Tibial artery (tissue), 4 donors: ENCODE data around the gene RBM39.

Experiments used
- DNase-seq, 2 donors: peaks; one replicate each; pipeline ENCODE4 v3.0.0-alpha.2; 2019
- H3K27ac ChIP-seq, 2 donors: fragments of 200-600 bp; sonication (generic) in 1 of 2; 1 replicate in 1 of 2; 2 replicates in 1 of 2; pipeline ENCODE4 v1.5.1; 2018 to 2019; ENCODE audit warnings: mild to moderate bottlenecking in 1 of 2
- H3K27me3 ChIP-seq, 2 donors: fragments of 200-600 bp; sonication (generic) in 1 of 2; one replicate each; pipeline versions ENCODE4 v1.5.1 to v1.6.0; 2016 to 2019
- H3K36me3 ChIP-seq, 3 donors: fragments of 200-600 bp; sonication (generic) in 2 of 3; one replicate each; pipeline ENCODE4 v1.5.1; 2016 to 2019; ENCODE audit warnings: mild to moderate bottlenecking in 2 of 3
- H3K4me1 ChIP-seq, 4 donors: fragments of 200-600 bp; sonication (generic) in 2 of 4; 1 replicate in 3 of 4; 2 replicates in 1 of 4; pipeline ENCODE4 v1.5.1; 2016 to 2019
- H3K4me3 ChIP-seq, 2 donors: fragments of 200-600 bp; sonication (generic) in 1 of 2; 1 replicate in 1 of 2; 2 replicates in 1 of 2; pipeline ENCODE4 v1.5.1; 2018 to 2019; ENCODE audit warnings: mild to moderate bottlenecking in 2 of 2
- H3K9me3 ChIP-seq, 3 donors: fragments of 200-600 bp; sonication (generic) in 1 of 3; one replicate each; pipeline ENCODE4 v1.5.1; 2016 to 2019
- intact Hi-C: fragments of 100-400 bp; cut with DNase I; formaldehyde crosslinking; loops from one replicate; pipeline ENCODE4 v1.15.0; 2023; ENCODE audit warnings: low total_unique reads
- TF ChIP-seq, protein P1 (sequence below), 2 experiments: fragments of 200-600 bp in 1 of 2; fragments of 450-650 bp in 1 of 2; IDR thresholded peaks; one replicate each; pipeline ENCODE4 v1.5.1; 2017 to 2019; ENCODE audit warnings: antibody characterized with exemption in 2 of 2, mild to moderate bottlenecking in 1 of 2, moderate library complexity in 1 of 2

Gene RBM39

DNA sequence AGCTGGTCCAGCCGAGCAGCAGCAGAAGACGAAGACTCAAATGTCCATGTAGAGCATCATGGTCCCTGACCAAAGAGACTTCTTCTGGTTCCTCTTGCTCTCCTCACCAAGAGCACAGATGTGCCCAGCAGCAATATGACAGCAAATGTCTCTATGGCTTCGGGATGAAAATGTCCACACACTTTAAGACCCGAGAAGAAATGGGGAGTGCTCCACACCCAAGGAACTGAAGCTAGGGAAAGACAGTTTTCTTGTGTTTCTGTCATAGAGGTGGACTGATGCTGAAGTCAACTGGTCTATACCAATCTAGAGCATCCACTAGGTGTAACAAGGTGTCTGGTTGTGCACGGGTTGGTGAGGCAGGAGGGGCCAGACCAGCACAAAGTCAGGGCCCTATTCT, 72.8 kb downstream of the RBM39 start:
- Histone ChIP-seq H3K4me3 (no peak overlapping the region), H3K36me3 (peaks cover 50 to 67% (median 53%) of the 10 kb centered on the region in 3 donors), H3K4me1 (no peaks in the 10 kb centered on the region), H3K27ac (no peak overlapping the region), H3K9me3 (no peaks in the 10 kb centered on the region), H3K27me3 (no peaks in the 10 kb centered on the region)
- intact Hi-C loops, result no loop called here
- TF ChIP-seq, protein P1, sequence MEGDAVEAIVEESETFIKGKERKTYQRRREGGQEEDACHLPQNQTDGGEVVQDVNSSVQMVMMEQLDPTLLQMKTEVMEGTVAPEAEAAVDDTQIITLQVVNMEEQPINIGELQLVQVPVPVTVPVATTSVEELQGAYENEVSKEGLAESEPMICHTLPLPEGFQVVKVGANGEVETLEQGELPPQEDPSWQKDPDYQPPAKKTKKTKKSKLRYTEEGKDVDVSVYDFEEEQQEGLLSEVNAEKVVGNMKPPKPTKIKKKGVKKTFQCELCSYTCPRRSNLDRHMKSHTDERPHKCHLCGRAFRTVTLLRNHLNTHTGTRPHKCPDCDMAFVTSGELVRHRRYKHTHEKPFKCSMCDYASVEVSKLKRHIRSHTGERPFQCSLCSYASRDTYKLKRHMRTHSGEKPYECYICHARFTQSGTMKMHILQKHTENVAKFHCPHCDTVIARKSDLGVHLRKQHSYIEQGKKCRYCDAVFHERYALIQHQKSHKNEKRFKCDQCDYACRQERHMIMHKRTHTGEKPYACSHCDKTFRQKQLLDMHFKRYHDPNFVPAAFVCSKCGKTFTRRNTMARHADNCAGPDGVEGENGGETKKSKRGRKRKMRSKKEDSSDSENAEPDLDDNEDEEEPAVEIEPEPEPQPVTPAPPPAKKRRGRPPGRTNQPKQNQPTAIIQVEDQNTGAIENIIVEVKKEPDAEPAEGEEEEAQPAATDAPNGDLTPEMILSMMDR (IDR thresholded peaks at IDR 0.05), result no peak
- DNase-seq, result no peak

DNA sequence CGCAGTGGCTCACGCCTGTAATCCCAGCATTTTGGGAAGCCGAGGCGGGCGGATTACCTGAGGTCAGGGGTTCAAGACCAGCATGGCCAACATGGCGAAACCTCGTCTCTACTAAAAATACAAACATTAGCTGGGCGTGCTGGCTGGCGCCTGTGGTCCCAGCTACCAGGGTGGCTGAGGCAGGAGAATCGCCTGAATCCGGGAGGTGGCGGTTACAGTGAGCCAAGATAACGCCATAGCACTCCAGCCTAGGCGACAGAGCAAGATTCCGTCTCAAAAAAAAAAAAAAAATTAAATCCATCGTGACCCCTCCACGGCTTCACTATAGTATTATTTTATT, 76.1 kb downstream of the RBM39 start:
- Histone ChIP-seq H3K9me3 (no peaks in the 10 kb centered on the region), H3K4me1 (peaks cover 0 to 27% (median 16%) of the 10 kb centered on the region in 4 donors), H3K27me3 (no peaks in the 10 kb centered on the region), H3K4me3 (no peak overlapping the region), H3K36me3 (peaks cover 20 to 34% (median 23%) of the 10 kb centered on the region in 3 donors), H3K27ac (peak overlapping the region in 1 of 2 donors; percentile 93)
- intact Hi-C loops, result no loop called here
- TF ChIP-seq, protein P1 (IDR thresholded peaks at IDR 0.05), result no peak
- no peak for DNase-seq

DNA sequence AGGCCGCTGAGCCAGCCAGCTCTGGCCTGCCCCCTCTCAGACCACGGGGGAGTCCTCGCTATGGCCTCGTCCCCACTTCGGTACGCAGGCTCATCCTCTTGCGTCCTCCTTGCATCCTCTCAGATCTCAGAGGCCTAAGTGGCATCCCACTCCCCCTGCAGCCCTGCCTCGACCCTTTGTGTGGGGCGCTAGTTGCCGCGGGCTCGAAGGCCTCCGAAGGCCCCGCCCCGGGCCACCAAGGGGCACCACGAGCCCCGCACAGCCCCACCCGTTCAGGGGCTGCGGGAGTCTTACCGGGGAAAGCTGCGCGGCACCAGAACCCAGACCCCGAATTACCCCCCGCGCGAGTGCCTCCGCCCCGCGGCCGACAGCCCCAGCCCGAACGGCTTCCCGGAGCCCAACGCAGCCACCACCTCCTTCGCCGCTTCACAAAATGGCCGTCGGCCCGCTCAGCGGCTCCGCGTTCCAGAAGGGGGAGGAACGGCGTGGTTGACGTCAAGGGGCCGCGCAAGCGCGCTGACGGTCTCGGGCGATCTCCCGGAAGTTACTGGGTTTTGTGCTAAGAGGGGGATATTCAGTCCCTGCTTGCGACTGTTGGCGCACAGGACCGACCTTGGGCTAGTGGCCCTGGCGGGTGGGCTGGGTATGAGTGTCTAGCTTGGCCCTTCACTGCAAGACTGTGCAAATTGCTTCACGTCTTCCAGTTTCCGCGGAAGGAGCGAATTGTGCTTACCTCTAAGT, 77.4 kb downstream of the RBM39 start, which contains the start of the genes CPNE1 and RBM12:
CPNE1 (minus strand) TSS at position 435 of the 741 bp plus-strand sequence. CDS start 31,977 bp downstream, outside the sequence.
RBM12 (minus strand) TSS at position 435 of the 741 bp plus-strand sequence. CDS start 9,578 bp downstream, outside the sequence.
- Histone ChIP-seq H3K9me3 (no peaks in the 10 kb centered on the region), H3K4me3 (peak within 1 kb of the TSS; percentile 67 to 87), H3K36me3 (peaks cover 14 to 21% (median 17%) of the 10 kb centered on the region in 3 donors), H3K27me3 (no peaks in the 10 kb centered on the region), H3K27ac (peak within 1 kb of the TSS; percentile 93 to 99), H3K4me1 (peaks cover 0 to 40% (median 24%) of the 10 kb centered on the region in 4 donors)
- TF ChIP-seq, protein P1 (IDR thresholded peaks at IDR 0.05), result no peak
- DNase-seq, result peak; percentile 87 to 96
- intact Hi-C loops, result loop anchor here (5.0 kb wide), 1 partner anchor 47 kb away; the partner anchor contains the start of gene SPAG4

DNA sequence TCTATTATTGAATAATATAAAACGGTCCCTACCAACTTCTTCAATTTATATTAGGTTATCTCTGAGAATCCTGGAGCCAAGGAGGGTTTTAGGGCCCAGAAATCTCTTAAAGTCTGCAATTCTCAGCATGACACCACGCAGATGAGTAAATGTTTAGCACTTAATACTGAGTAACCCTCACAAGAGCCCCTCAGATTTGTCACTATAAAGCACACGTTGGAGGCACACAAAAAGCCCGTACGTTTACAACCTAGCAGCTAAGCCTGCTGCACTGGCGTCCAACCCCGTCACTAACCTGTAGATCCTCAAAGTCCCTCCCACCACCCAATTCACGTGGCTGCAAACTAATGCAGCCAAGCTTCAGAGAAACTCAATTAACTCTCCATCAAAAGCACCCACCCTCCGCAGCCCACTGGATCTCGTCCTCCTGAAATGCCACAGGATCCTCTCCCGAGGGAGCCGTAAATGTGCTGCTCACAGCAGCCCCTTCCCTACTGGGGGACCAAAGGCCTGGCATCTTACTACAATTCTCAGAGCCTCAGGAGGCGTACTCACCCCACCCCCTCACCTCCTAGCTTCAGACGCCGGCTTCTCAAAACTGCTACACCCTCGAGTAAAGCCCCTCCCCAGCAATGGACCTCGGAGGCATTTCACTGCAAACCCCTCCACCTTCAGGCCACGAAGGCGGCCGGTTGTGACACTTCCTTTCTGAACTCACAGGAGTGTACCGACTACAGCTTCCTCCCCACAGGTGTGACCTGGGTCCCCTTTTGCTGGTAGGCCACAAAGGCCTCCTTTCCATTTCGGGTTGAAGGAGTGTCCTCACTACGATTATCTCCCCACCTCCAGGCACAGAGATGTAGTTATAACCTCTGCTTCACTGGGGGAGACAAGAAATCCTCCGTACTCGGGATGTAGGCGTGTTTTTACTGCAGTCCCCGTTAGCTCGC, 78.3 kb downstream of the RBM39 start:
- intact Hi-C loops, result loop anchor here (2.0 to 5.0 kb wide), 2 partner anchors 46 to 223 kb away; partner anchors contain the start of gene SPAG4
- Histone ChIP-seq H3K4me3 (peak overlapping the region; percentile 67 to 87), H3K27me3 (no peaks in the 10 kb centered on the region), H3K9me3 (no peaks in the 10 kb centered on the region), H3K27ac (peak overlapping the region; percentile 93 to 99), H3K36me3 (peaks cover 7 to 12% (median 9%) of the 10 kb centered on the region in 3 donors), H3K4me1 (peaks cover 0 to 48% (median 24%) of the 10 kb centered on the region in 4 donors)
- peak; percentile 32 to 70 for DNase-seq
- TF ChIP-seq, protein P1 (IDR thresholded peaks at IDR 0.05), result no peak

DNA sequence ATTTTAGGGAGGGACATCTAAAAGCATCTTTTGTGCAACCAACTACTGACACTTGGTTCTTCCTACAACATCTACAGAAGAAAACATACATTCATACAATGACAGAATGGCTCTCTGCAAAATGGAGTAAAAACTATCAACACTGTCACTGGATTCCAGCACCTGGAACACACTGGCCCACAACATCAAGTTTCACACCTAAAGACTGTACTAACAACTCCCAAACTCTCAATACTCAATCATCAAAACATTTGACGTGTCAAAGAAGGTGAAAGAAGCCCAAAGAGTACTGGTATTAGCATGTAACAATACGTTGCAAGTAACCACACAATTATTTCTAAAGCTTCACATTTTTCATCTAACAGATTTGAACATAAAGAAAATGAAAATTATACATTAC, 79.5 kb downstream of the RBM39 start:
- H3K4me3 ChIP-seq, result peak overlapping the region; percentile 67 to 87
- H3K4me1 ChIP-seq, result peaks cover 0 to 60% (median 29%) of the 10 kb centered on the region in 4 donors
- no peak for DNase-seq
- TF ChIP-seq, protein P1 (IDR thresholded peaks at IDR 0.05), result no peak
- peak overlapping the region; percentile 42 to 93 for H3K27ac ChIP-seq
- no peaks in the 10 kb centered on the region for H3K9me3 ChIP-seq
- intact Hi-C loops, result loop anchor here (2.0 to 5.0 kb wide), 2 partner anchors 45 to 224 kb away; partner anchors contain the start of gene SPAG4
- H3K27me3 ChIP-seq, result no peaks in the 10 kb centered on the region
- peaks cover 0 to 3% (median 0%) of the 10 kb centered on the region in 3 donors for H3K36me3 ChIP-seq
